GM21529 (cell line): Measurements from ENCODE around the gene NRP2.

ENCODE experiments used
- ATAC-seq: cut with Tn5 transposase; IDR thresholded peaks from one replicate; pipeline ENCODE4 v1.9.1; 2021; ENCODE audit not compliant: unreplicated experiment

NRP2 gene

GRCh38 chr2:205659922-205660321, 22.4 kb upstream of the NRP2 start:
- ATAC-seq = no peak

- peak; percentile 80 for ATAC-seq
These were observed 21.7 kb upstream of the NRP2 start for GRCh38 chr2:205660521-205661124.

GRCh38 chr2:205661281-205661680, 21.0 kb upstream of the NRP2 start:
- ATAC-seq = no peak

GRCh38 chr2:205662206-205662965, 19.9 kb upstream of the NRP2 start:
- no peak for ATAC-seq

- ATAC-seq = no peak
These were observed 16.5 kb upstream of the NRP2 start for GRCh38 chr2:205665791-205666190.

- no peak for ATAC-seq
These were observed 12.0 kb upstream of the NRP2 start for GRCh38 chr2:205670292-205670691.

GRCh38 chr2:205673312-205673711, 9.0 kb upstream of the NRP2 start:
- no peak for ATAC-seq

GRCh38 chr2:205675861-205676516, 6.3 kb upstream of the NRP2 start:
- peak; percentile 49 for ATAC-seq

- no peak for ATAC-seq
These were observed 3.7 kb upstream of the NRP2 start for GRCh38 chr2:205678541-205679142.

- no peak for ATAC-seq
These were observed 2.8 kb upstream of the NRP2 start for GRCh38 chr2:205679410-205680009.

- ATAC-seq = peak; percentile 69
These were observed 2.2 kb upstream of the NRP2 start for GRCh38 chr2:205680067-205680466.

GRCh38 chr2:205680903-205681302, 1.4 kb upstream of the NRP2 start:
- ATAC-seq = no peak

GRCh38 chr2:205681401-205682238, 681 bp upstream of the NRP2 start:
- peak; percentile 30 for ATAC-seq

- ATAC-seq = no peak
These were observed 735 bp downstream of the NRP2 start for GRCh38 chr2:205682971-205683501.

- no peak for ATAC-seq
These were observed 1.4 kb downstream of the NRP2 start for GRCh38 chr2:205683502-205684367.

GRCh38 chr2:205684871-205685313, 2.6 kb downstream of the NRP2 start:
- ATAC-seq = no peak

GRCh38 chr2:205685314-205686055, 3.2 kb downstream of the NRP2 start:
- no peak for ATAC-seq

- no peak for ATAC-seq
These were observed 3.9 kb downstream of the NRP2 start for GRCh38 chr2:205686056-205686782.
